ENCODE data around the gene DMD.

GRCh38 chrX:31265383-31265782, 1946.0 kb downstream of the DMD start:
- TF ChIP-seq CTCF (IDR thresholded peaks at IDR 0.05; ENCODE audit: low read depth, low read length) (no peak), EZH2phosphoT487 (IDR thresholded peaks at IDR 0.05; ENCODE audit: low read depth) (no peak)

Measured in OCI-LY3 (cell line).